ENCODE results near the gene DPF3.

Gene DPF3

GRCh38 chr14:72619111-72619571 is 274.8 kb downstream of the DPF3 start:
- in situ Hi-C loops (cut with MboI; ENCODE audit: low pct_unique_long_range_greater_than_20kb, low sequenced_read_pairs): no loop called here
- no peak for DNase-seq

GRCh38 chr14:72618424-72618823 is 275.5 kb downstream of the DPF3 start:
- in situ Hi-C loops (cut with MboI; ENCODE audit: low pct_unique_long_range_greater_than_20kb, low sequenced_read_pairs): no loop called here
- no peak for DNase-seq

- DNase-seq: no peak
- in situ Hi-C loops (cut with MboI; ENCODE audit: low pct_unique_long_range_greater_than_20kb, low sequenced_read_pairs): no loop called here
Observed at GRCh38 chr14:72617391-72618031, 276.4 kb downstream of the DPF3 start.

GRCh38 chr14:72616811-72617210 is 277.1 kb downstream of the DPF3 start:
- in situ Hi-C loops (cut with MboI; ENCODE audit: low pct_unique_long_range_greater_than_20kb, low sequenced_read_pairs): no loop called here
- DNase-seq: no peak

- in situ Hi-C loops (cut with MboI; ENCODE audit: low pct_unique_long_range_greater_than_20kb, low sequenced_read_pairs): no loop called here
- DNase-seq: no peak
Observed at GRCh38 chr14:72616294-72616693, 277.6 kb downstream of the DPF3 start.

GRCh38 chr14:72615451-72616121 is 278.3 kb downstream of the DPF3 start:
- DNase-seq: no peak
- in situ Hi-C loops (cut with MboI; ENCODE audit: low pct_unique_long_range_greater_than_20kb, low sequenced_read_pairs): no loop called here

- DNase-seq: no peak
- in situ Hi-C loops (cut with MboI; ENCODE audit: low pct_unique_long_range_greater_than_20kb, low sequenced_read_pairs): no loop called here
Observed at GRCh38 chr14:72614891-72615415, 278.9 kb downstream of the DPF3 start.

- DNase-seq: no peak
Observed at GRCh38 chr14:72614365-72614764, 279.5 kb downstream of the DPF3 start.

GRCh38 chr14:72613975-72614319 is 280.0 kb downstream of the DPF3 start:
- no peak for DNase-seq
- in situ Hi-C loops (cut with MboI; ENCODE audit: low pct_unique_long_range_greater_than_20kb, low sequenced_read_pairs): no loop called here

More at GRCh38 chr14:72614365-72614764, 279.5 kb downstream of the DPF3 start:
- in situ Hi-C loops (cut with MboI; ENCODE audit: low pct_unique_long_range_greater_than_20kb, low sequenced_read_pairs): no loop called here

GRCh38 chr14:72613231-72613974 is 280.5 kb downstream of the DPF3 start:
- in situ Hi-C loops (cut with MboI; ENCODE audit: low pct_unique_long_range_greater_than_20kb, low sequenced_read_pairs): no loop called here
- no peak for DNase-seq

GRCh38 chr14:72612041-72612440 is 281.9 kb downstream of the DPF3 start:
- in situ Hi-C loops (cut with MboI; ENCODE audit: low pct_unique_long_range_greater_than_20kb, low sequenced_read_pairs): no loop called here
- DNase-seq: no peak

- in situ Hi-C loops (cut with MboI; ENCODE audit: low pct_unique_long_range_greater_than_20kb, low sequenced_read_pairs): no loop called here
- DNase-seq: no peak
Observed at GRCh38 chr14:72611506-72611905, 282.4 kb downstream of the DPF3 start.

GRCh38 chr14:72610831-72611200 is 283.1 kb downstream of the DPF3 start:
- DNase-seq: no peak

GRCh38 chr14:72610096-72610830 is 283.6 kb downstream of the DPF3 start:
- in situ Hi-C loops (cut with MboI; ENCODE audit: low pct_unique_long_range_greater_than_20kb, low sequenced_read_pairs): no loop called here
- DNase-seq: no peak

More at GRCh38 chr14:72610831-72611200, 283.1 kb downstream of the DPF3 start:
- in situ Hi-C loops (cut with MboI; ENCODE audit: low pct_unique_long_range_greater_than_20kb, low sequenced_read_pairs): no loop called here

- DNase-seq: no peak
- in situ Hi-C loops (cut with MboI; ENCODE audit: low pct_unique_long_range_greater_than_20kb, low sequenced_read_pairs): no loop called here
Observed at GRCh38 chr14:72609205-72609916, 284.5 kb downstream of the DPF3 start.

GRCh38 chr14:72608391-72609204 is 285.3 kb downstream of the DPF3 start:
- DNase-seq: no peak
- in situ Hi-C loops (cut with MboI; ENCODE audit: low pct_unique_long_range_greater_than_20kb, low sequenced_read_pairs): no loop called here

GRCh38 chr14:72607386-72608130 is 286.3 kb downstream of the DPF3 start:
- in situ Hi-C loops (cut with MboI; ENCODE audit: low pct_unique_long_range_greater_than_20kb, low sequenced_read_pairs): no loop called here
- DNase-seq: no peak

All from KBM-7 (cell line).